Measurements from ENCODE around the gene PTPRU. TPM values are rescaled to one million over a fixed set of nuclear protein-coding genes. Genes with fewer than 3 reads are reported as not detected.

The PTPRU gene
- total RNA-seq, 1 experiment from 2014 or later = 45.5 TPM

GRCh38 chr1:29346576-29346975 is 110.3 kb downstream of the PTPRU start:
- H3K27ac Mint-ChIP-seq = no peak overlapping the region
- WGBS (ENCODE audit: extremely low coverage, insufficient read length, low lambda C conversion rate) = no CpG with 5 or more reads among the region's 2 CpGs
- no peaks in the 10 kb centered on the region for H3K9me3 ChIP-seq (ENCODE audit: control insufficient read depth, low read depth, low read length)
- H3K79me1 ChIP-seq (ENCODE audit: insufficient read depth, low read depth, low read length, poor library complexity, severe bottlenecking) = no peaks in the 10 kb centered on the region
- H3K4me2 ChIP-seq (ENCODE audit: insufficient read depth, insufficient read length, low read length) = no peak overlapping the region
- H2BK5ac ChIP-seq (ENCODE audit: insufficient read length, low read length) = no peak overlapping the region
- no peaks in the 10 kb centered on the region for H3K23me2 ChIP-seq (ENCODE audit: insufficient read length, low read depth, low read length, poor library complexity, severe bottlenecking)
- no peak overlapping the region for H2BK20ac ChIP-seq (ENCODE audit: low read depth, low read length, poor library complexity, severe bottlenecking)
- H4K8ac ChIP-seq (replicated peaks; ENCODE audit: insufficient read length, low read depth, low read length) = no peak overlapping the region
- H3K27ac ChIP-seq (ENCODE audit: insufficient read length, low read depth, low read length) = no peak overlapping the region
- peaks cover 0 to under 1% of the 10 kb centered on the region in 2 experiments; a peak in 1 of 5 replicates for H3K9me3 Mint-ChIP-seq
- no peak overlapping the region; the same call in 1 of the 2 replicates for H3K14ac ChIP-seq (ENCODE audit: insufficient read depth, low read length)
- H2AK5ac ChIP-seq (ENCODE audit: insufficient read length, low read length) = no peak overlapping the region
- no peaks in the 10 kb centered on the region for H4K20me1 ChIP-seq (ENCODE audit: control insufficient read depth, insufficient read depth, insufficient read length)
- no peak for DNase-seq
- H4K91ac ChIP-seq (ENCODE audit: insufficient read length, low read depth, low read length) = no peak overlapping the region
- H3K56ac ChIP-seq (ENCODE audit: insufficient read length, low read depth, low read length) = no peak overlapping the region
- peaks cover 36% of the 10 kb centered on the region for H3K27me3 Mint-ChIP-seq (ENCODE audit: low read depth)
- H2BK120ac ChIP-seq (ENCODE audit: low read depth, low read length, poor library complexity, severe bottlenecking) = no peak overlapping the region
- H3T11ph ChIP-seq (ENCODE audit: low read length) = no peak overlapping the region
- H3K4me1 ChIP-seq (ENCODE audit: insufficient read depth, low read length) = peaks cover 4% of the 10 kb centered on the region; the same call in 1 of the 2 replicates
- H4K5ac ChIP-seq (ENCODE audit: insufficient read length, low read depth, low read length) = no peak overlapping the region
- no peaks in the 10 kb centered on the region for H3K79me2 ChIP-seq (ENCODE audit: insufficient read depth, low read length)
- no peak overlapping the region for H3K4ac ChIP-seq (ENCODE audit: low read depth, low read length)
- peaks cover 0 to 1% (median 0%) of the 10 kb centered on the region in 3 experiments; a peak in 1 of 7 replicates for H3K36me3 Mint-ChIP-seq (ENCODE audit: insufficient read depth in 1 of 3, low read depth in 3 of 3)
- 0 out of 2 replicates have a peak, but pooled peaks cover under 1% of the 10 kb centered on the region for H3K27me3 ChIP-seq (ENCODE audit: insufficient read depth, low read length)
- H3K18ac ChIP-seq (ENCODE audit: insufficient read length, low read depth, low read length) = no peak overlapping the region
- H2BK12ac ChIP-seq (ENCODE audit: insufficient read length, low read depth, low read length) = no peak overlapping the region
- no peak overlapping the region for H3K23ac ChIP-seq (ENCODE audit: insufficient read length, low read depth, low read length)
- H2BK15ac ChIP-seq (ENCODE audit: low read depth, low read length) = no peak overlapping the region
- TF ChIP-seq CTCF (conservative IDR thresholded peaks at IDR 0.05) = no peak
- H3K4me3 Mint-ChIP-seq = no peak overlapping the region
- peaks cover 19 to 27% of the 10 kb centered on the region in 2 experiments for H3K4me1 Mint-ChIP-seq
- H2AFZ ChIP-seq (ENCODE audit: low read length) = no peak overlapping the region
- H3K9ac ChIP-seq (ENCODE audit: extremely low read depth, insufficient read length, low read length) = no peak overlapping the region

Measured in H9 (cell line).